ENCODE measurements around the gene GALNT18. TPM values are rescaled to one million over a fixed set of nuclear protein-coding genes. Genes with fewer than 3 reads are reported as not detected.

Gene GALNT18
- total and polyA plus RNA-seq, 2 donors (not counting 3 experiments of a cell fraction or from before 2014, with no cell fraction given), result 0.17 to 0.18 TPM

GRCh38 chr11:11441091-11441490 is 180.7 kb downstream of the GALNT18 start:
- no TSS peak for BruUV-seq (replicated peaks)
- H3K36me3 ChIP-seq (ENCODE audit: control insufficient read depth in 2 of 2, extremely low read depth in 1 of 2, insufficient read depth in 2 of 2, low read length in 2 of 2), result no peaks in the 10 kb centered on the region
- H3K79me2 ChIP-seq (ENCODE audit: control insufficient read depth, insufficient read depth, low read length), result no peaks in the 10 kb centered on the region
- dilution Hi-C loops (cut with MboI; ENCODE audit: extremely low pct_ligation_motif_present, low sequenced_read_pairs) (no loop called here), intact Hi-C loops (cut with micrococcal nuclease) (no loop called here)
- no peak for TF ChIP-seq MAX (IDR thresholded peaks at IDR 0.05; ENCODE audit: insufficient read depth, insufficient read length)
- no peak overlapping the region for H3K9ac ChIP-seq (replicated peaks; ENCODE audit: extremely low read depth, insufficient read depth, low read length)
- no peaks in the 10 kb centered on the region for H3K9me3 ChIP-seq (replicated peaks; ENCODE audit: control insufficient read depth, insufficient read depth, low read length)
- H4K20me1 ChIP-seq (replicated peaks; ENCODE audit: control insufficient read depth, extremely low read depth, insufficient read depth, low read length), result no peaks in the 10 kb centered on the region
- no peak for DNase-seq (ENCODE audit: low read depth, low spot score)
- no peak for FAIRE-seq
- H3K4me2 ChIP-seq (ENCODE audit: insufficient read depth, low read length), result no peak overlapping the region
- POLR2A ChIA-PET, result no interaction called here
- no peaks in the 10 kb centered on the region for H3K9me1 ChIP-seq (replicated peaks; ENCODE audit: control insufficient read depth, extremely low read depth, insufficient read depth, low read length)
- CTCF ChIA-PET, result no interaction called here
- no peaks in the 10 kb centered on the region for H3K27me3 ChIP-seq (ENCODE audit: control insufficient read depth in 2 of 2, insufficient read depth in 2 of 2, low read length in 2 of 2)
- no peak overlapping the region for H3K27ac ChIP-seq (ENCODE audit: insufficient read depth, low read depth, low read length)
- H2AFZ ChIP-seq (ENCODE audit: low read depth, low read length), result no peak overlapping the region
- no peaks in the 10 kb centered on the region for H3K4me1 ChIP-seq (ENCODE audit: control insufficient read depth, extremely low read depth, insufficient read depth, low read length)
- no peak overlapping the region for H3K4me3 ChIP-seq (replicated peaks in 1 of 3; ENCODE audit: insufficient read depth in 1 of 3, low read depth in 1 of 3, low read length in 3 of 3)

- no peak overlapping the region for H3K9ac ChIP-seq (replicated peaks; ENCODE audit: extremely low read depth, insufficient read depth, low read length)
- H2AFZ ChIP-seq (ENCODE audit: low read depth, low read length), result no peak overlapping the region
- TF ChIP-seq EZH2 (IDR thresholded peaks at IDR 0.05; ENCODE audit: borderline replicate concordance, low read depth, low read length, severe bottlenecking), result no peak
- no peak for TF ChIP-seq JUN (IDR thresholded peaks at IDR 0.05; ENCODE audit: borderline replicate concordance, insufficient read depth, insufficient read length, low read depth)
- TF ChIP-seq CTCF (IDR thresholded peaks at IDR 0.05; ENCODE audit: extremely low read depth in 1 of 2, insufficient read depth in 1 of 2, low read depth in 1 of 2, low read length in 2 of 2), result no peak
- TF ChIP-seq FOS (IDR thresholded peaks at IDR 0.05; ENCODE audit: borderline replicate concordance, insufficient read depth, low read length), result no peak
- TF ChIP-seq POLR2A (IDR thresholded peaks at IDR 0.05; ENCODE audit: low read depth, low read length), result no peak
- no peak for TF ChIP-seq MAX (IDR thresholded peaks at IDR 0.05; ENCODE audit: insufficient read depth, insufficient read length)
- no peak for TF ChIP-seq GATA2 (IDR thresholded peaks at IDR 0.05; ENCODE audit: insufficient read depth, insufficient read length, low read depth, low read length)
- no peak for TF ChIP-seq MYC (IDR thresholded peaks at IDR 0.05; ENCODE audit: low read depth, low read length)
- TF ChIP-seq POLR2AphosphoS5 (IDR thresholded peaks at IDR 0.05; ENCODE audit: insufficient read depth, low read depth, low read length), result no peak
- H3K4me3 ChIP-seq (replicated peaks in 1 of 3; ENCODE audit: insufficient read depth in 1 of 3, low read depth in 1 of 3, low read length in 3 of 3), result no peak overlapping the region
- no peaks in the 10 kb centered on the region for H3K4me1 ChIP-seq (ENCODE audit: control insufficient read depth, extremely low read depth, insufficient read depth, low read length)
- no peaks in the 10 kb centered on the region for H3K36me3 ChIP-seq (ENCODE audit: control insufficient read depth in 2 of 2, extremely low read depth in 1 of 2, insufficient read depth in 2 of 2, low read length in 2 of 2)
- intact Hi-C loops (cut with micrococcal nuclease) (no loop called here), dilution Hi-C loops (cut with MboI; ENCODE audit: extremely low pct_ligation_motif_present, low sequenced_read_pairs) (no loop called here)
- H3K27ac ChIP-seq (ENCODE audit: insufficient read depth, low read depth, low read length), result no peak overlapping the region
- no peak for DNase-seq (ENCODE audit: low read depth, low spot score)
- no peaks in the 10 kb centered on the region for H3K9me3 ChIP-seq (replicated peaks; ENCODE audit: control insufficient read depth, insufficient read depth, low read length)
- no peak for FAIRE-seq
- no TSS peak for BruUV-seq (replicated peaks)
- no peaks in the 10 kb centered on the region for H3K79me2 ChIP-seq (ENCODE audit: control insufficient read depth, insufficient read depth, low read length)
- H4K20me1 ChIP-seq (replicated peaks; ENCODE audit: control insufficient read depth, extremely low read depth, insufficient read depth, low read length), result no peaks in the 10 kb centered on the region
- no peak overlapping the region for H3K4me2 ChIP-seq (ENCODE audit: insufficient read depth, low read length)
- CTCF ChIA-PET, result no interaction called here
- H3K27me3 ChIP-seq (ENCODE audit: control insufficient read depth in 2 of 2, insufficient read depth in 2 of 2, low read length in 2 of 2), result no peaks in the 10 kb centered on the region
- POLR2A ChIA-PET, result no interaction called here
- no peaks in the 10 kb centered on the region for H3K9me1 ChIP-seq (replicated peaks; ENCODE audit: control insufficient read depth, extremely low read depth, insufficient read depth, low read length)
Observed at GRCh38 chr11:11440144-11440543, 181.7 kb downstream of the GALNT18 start.

Data from endothelial cell of umbilical vein (primary cell).